Measurements from ENCODE around the gene GPC6. TPM values are rescaled to one million over a fixed set of nuclear protein-coding genes. Genes with fewer than 3 reads are reported as not detected.

Gene GPC6
- total and polyA plus RNA-seq, 2 experiments from 2014 or later, result 14.4 to 20.8 TPM

- in situ Hi-C loops (cut with MboI), result no loop called here
- Histone ChIP-seq H3K36me3 (ENCODE audit: low read depth) (no peaks in the 10 kb centered on the region), H3K9me2 (ENCODE audit: insufficient read depth) (no peaks in the 10 kb centered on the region), H3K27ac (no peak overlapping the region), H2AFZ (no peak overlapping the region), H3K4me1 (ENCODE audit: insufficient read depth) (no peaks in the 10 kb centered on the region), H3K27me3 (replicated peaks; ENCODE audit: insufficient read depth) (no peaks in the 10 kb centered on the region), H3K4me3 (no peak overlapping the region), H3K9me3 (ENCODE audit: low read depth) (no peaks in the 10 kb centered on the region), H3K4me2 (ENCODE audit: unreplicated experiment) (no peak overlapping the region), H3K79me2 (ENCODE audit: insufficient read depth) (no peaks in the 10 kb centered on the region), H3K9ac (no peak overlapping the region), H3F3A (ENCODE audit: insufficient read depth) (no peaks in the 10 kb centered on the region), H4K20me1 (ENCODE audit: insufficient read depth) (no peaks in the 10 kb centered on the region)
- no peak for DNase-seq
- 89 to 93% methylated on average over 3 of the region's 3 CpGs for WGBS, 2 experiments (ENCODE audit: low coverage in 1 of 2, low lambda C conversion rate in 2 of 2, missing lambda C conversion rate in 2 of 2)
- TF ChIP-seq EZH2phosphoT487 (IDR thresholded peaks at IDR 0.05; ENCODE audit: insufficient read depth, low read depth) (no peak), EZH2 (IDR thresholded peaks at IDR 0.05; ENCODE audit: insufficient read depth, poor library complexity, severe bottlenecking) (no peak)
Measured at GRCh38 chr13:93673885-93674284, 447.3 kb downstream of the GPC6 start.

- H3K27ac ChIP-seq, result no peak overlapping the region
Measured at GRCh38 chr13:93674337-93674755, 447.7 kb downstream of the GPC6 start.

DNA sequence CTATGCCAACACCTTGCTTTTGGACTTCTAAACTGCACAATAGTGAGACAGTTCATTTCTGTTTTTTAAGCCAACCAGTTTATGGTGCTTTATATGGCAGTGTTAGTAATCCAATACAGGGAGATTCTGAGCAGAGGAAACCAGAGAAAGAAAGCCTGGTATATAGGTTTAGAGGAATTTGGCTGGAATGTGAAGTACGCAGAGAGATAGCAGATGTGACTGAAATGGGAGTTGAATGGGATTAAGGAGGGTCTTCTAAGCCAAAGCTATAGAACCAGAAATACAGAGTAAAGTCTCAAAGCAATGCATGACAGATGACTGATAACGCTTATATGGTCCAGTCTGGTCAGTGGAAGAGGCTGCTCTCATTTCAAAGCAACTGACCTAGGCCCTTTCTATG lies 453.7 kb downstream of the GPC6 start:
- TF ChIP-seq EZH2 (IDR thresholded peaks at IDR 0.05; ENCODE audit: insufficient read depth, poor library complexity, severe bottlenecking) (no peak), EZH2phosphoT487 (IDR thresholded peaks at IDR 0.05; ENCODE audit: insufficient read depth, low read depth) (no peak)
- Histone ChIP-seq H3K27ac (no peak overlapping the region), H3K9me3 (ENCODE audit: low read depth) (no peaks in the 10 kb centered on the region), H2AFZ (no peak overlapping the region), H3F3A (ENCODE audit: insufficient read depth) (no peaks in the 10 kb centered on the region), H3K9me2 (ENCODE audit: insufficient read depth) (no peaks in the 10 kb centered on the region), H3K4me1 (ENCODE audit: insufficient read depth) (no peaks in the 10 kb centered on the region), H3K36me3 (ENCODE audit: low read depth) (no peaks in the 10 kb centered on the region), H3K9ac (no peak overlapping the region), H3K79me2 (ENCODE audit: insufficient read depth) (no peaks in the 10 kb centered on the region), H3K27me3 (replicated peaks; ENCODE audit: insufficient read depth) (no peaks in the 10 kb centered on the region), H4K20me1 (ENCODE audit: insufficient read depth) (no peaks in the 10 kb centered on the region), H3K4me2 (ENCODE audit: unreplicated experiment) (no peak overlapping the region), H3K4me3 (no peak overlapping the region)
- in situ Hi-C loops (cut with MboI), result no loop called here
- no peak for DNase-seq
- 70 to 83% methylated on average over 2 of the region's 2 CpGs for WGBS, 2 experiments (ENCODE audit: low coverage in 1 of 2, low lambda C conversion rate in 2 of 2, missing lambda C conversion rate in 2 of 2)

More at GRCh38 chr13:93674337-93674755, 447.7 kb downstream of the GPC6 start:
- no peaks in the 10 kb centered on the region for H3K4me1 ChIP-seq (ENCODE audit: insufficient read depth)
- H3K9ac ChIP-seq, result no peak overlapping the region
- H3F3A ChIP-seq (ENCODE audit: insufficient read depth), result no peaks in the 10 kb centered on the region
- no peak overlapping the region for H2AFZ ChIP-seq
- no peaks in the 10 kb centered on the region for H3K79me2 ChIP-seq (ENCODE audit: insufficient read depth)
- no peak overlapping the region for H3K4me2 ChIP-seq (ENCODE audit: unreplicated experiment)
- H3K9me2 ChIP-seq (ENCODE audit: insufficient read depth), result no peaks in the 10 kb centered on the region
- no peak overlapping the region for H3K4me3 ChIP-seq
- H3K27me3 ChIP-seq (replicated peaks; ENCODE audit: insufficient read depth), result no peaks in the 10 kb centered on the region
- H4K20me1 ChIP-seq (ENCODE audit: insufficient read depth), result no peaks in the 10 kb centered on the region
- 33 to 37% methylated on average over 3 of the region's 3 CpGs for WGBS, 2 experiments (ENCODE audit: low coverage in 1 of 2, low lambda C conversion rate in 2 of 2, missing lambda C conversion rate in 2 of 2)
- no peak for TF ChIP-seq EZH2 (IDR thresholded peaks at IDR 0.05; ENCODE audit: insufficient read depth, poor library complexity, severe bottlenecking)
- no peak for TF ChIP-seq EZH2phosphoT487 (IDR thresholded peaks at IDR 0.05; ENCODE audit: insufficient read depth, low read depth)
- no peak for DNase-seq
- in situ Hi-C loops (cut with MboI), result no loop called here
- no peaks in the 10 kb centered on the region for H3K9me3 ChIP-seq (ENCODE audit: low read depth)
- H3K36me3 ChIP-seq (ENCODE audit: low read depth), result no peaks in the 10 kb centered on the region

DNA sequence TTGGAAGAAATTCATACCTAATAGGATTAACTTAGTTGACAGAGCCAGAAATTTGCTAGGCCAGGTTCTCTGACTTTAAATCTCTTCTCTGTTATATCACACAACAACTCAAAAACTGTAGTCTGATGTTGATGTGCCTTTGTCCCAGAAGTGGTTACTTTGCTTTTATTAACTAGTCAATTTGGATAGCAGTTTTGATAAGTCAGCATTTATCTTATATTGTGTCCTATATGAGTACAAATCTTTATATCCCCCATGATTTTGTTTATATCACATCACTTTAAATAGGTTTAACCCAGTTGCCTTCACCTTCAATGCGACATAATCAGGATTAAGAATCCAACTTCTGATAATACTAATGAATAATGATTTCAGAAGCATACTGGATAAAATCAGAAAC lies 459.3 kb downstream of the GPC6 start:
- TF ChIP-seq EZH2 (IDR thresholded peaks at IDR 0.05; ENCODE audit: insufficient read depth, poor library complexity, severe bottlenecking) (no peak), EZH2phosphoT487 (IDR thresholded peaks at IDR 0.05; ENCODE audit: insufficient read depth, low read depth) (no peak)
- Histone ChIP-seq H4K20me1 (ENCODE audit: insufficient read depth) (no peaks in the 10 kb centered on the region), H3K9ac (no peak overlapping the region), H2AFZ (no peak overlapping the region), H3K27me3 (replicated peaks; ENCODE audit: insufficient read depth) (no peaks in the 10 kb centered on the region), H3K27ac (no peak overlapping the region), H3F3A (ENCODE audit: insufficient read depth) (no peaks in the 10 kb centered on the region), H3K4me2 (ENCODE audit: unreplicated experiment) (no peak overlapping the region), H3K9me2 (ENCODE audit: insufficient read depth) (no peaks in the 10 kb centered on the region), H3K4me1 (ENCODE audit: insufficient read depth) (peaks cover 14% of the 10 kb centered on the region; the same call in 1 of the 2 replicates), H3K4me3 (no peak overlapping the region), H3K79me2 (ENCODE audit: insufficient read depth) (no peaks in the 10 kb centered on the region), H3K9me3 (ENCODE audit: low read depth) (no peaks in the 10 kb centered on the region), H3K36me3 (ENCODE audit: low read depth) (no peaks in the 10 kb centered on the region)
- in situ Hi-C loops (cut with MboI), result no loop called here
- 76 to 89% methylated on average over 1 of the region's 1 CpG for WGBS, 2 experiments (ENCODE audit: low coverage in 1 of 2, low lambda C conversion rate in 2 of 2, missing lambda C conversion rate in 2 of 2)
- no peak for DNase-seq

DNA sequence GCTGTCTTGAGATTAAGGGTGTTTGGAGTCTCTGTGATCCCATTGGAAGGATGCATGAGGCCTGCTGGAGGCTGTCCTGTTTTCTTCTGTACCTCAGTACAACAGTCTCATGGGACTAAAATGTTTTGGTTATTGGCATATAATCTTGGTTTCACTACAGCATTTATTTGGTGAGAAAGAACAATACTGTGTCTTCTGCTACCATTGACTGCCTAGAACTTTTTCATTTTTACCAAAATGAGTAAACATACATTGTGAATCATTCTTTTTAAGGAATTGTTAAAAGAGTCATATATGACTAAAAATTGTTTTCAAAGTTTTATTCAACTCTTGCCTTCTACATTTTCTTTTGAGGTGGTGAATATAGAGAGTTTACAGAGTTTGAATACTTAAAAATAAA lies 459.8 kb downstream of the GPC6 start:
- Histone ChIP-seq H3K9me2 (ENCODE audit: insufficient read depth) (no peaks in the 10 kb centered on the region), H2AFZ (no peak overlapping the region), H3K9me3 (ENCODE audit: low read depth) (no peaks in the 10 kb centered on the region), H3K27me3 (replicated peaks; ENCODE audit: insufficient read depth) (no peaks in the 10 kb centered on the region), H3K4me3 (no peak overlapping the region), H3K4me2 (ENCODE audit: unreplicated experiment) (no peak overlapping the region), H3K36me3 (ENCODE audit: low read depth) (no peaks in the 10 kb centered on the region), H3K79me2 (ENCODE audit: insufficient read depth) (no peaks in the 10 kb centered on the region), H4K20me1 (ENCODE audit: insufficient read depth) (no peaks in the 10 kb centered on the region), H3K4me1 (ENCODE audit: insufficient read depth) (peaks cover 14% of the 10 kb centered on the region; the same call in 1 of the 2 replicates), H3K27ac (no peak overlapping the region), H3K9ac (no peak overlapping the region), H3F3A (ENCODE audit: insufficient read depth) (no peaks in the 10 kb centered on the region)
- in situ Hi-C loops (cut with MboI), result no loop called here
- TF ChIP-seq EZH2 (IDR thresholded peaks at IDR 0.05; ENCODE audit: insufficient read depth, poor library complexity, severe bottlenecking) (no peak), EZH2phosphoT487 (IDR thresholded peaks at IDR 0.05; ENCODE audit: insufficient read depth, low read depth) (no peak)
- no peak for DNase-seq

Data from GM23248 (cell line).